HepG2 (cell line): ENCODE data around the gene SEMA4B. TPM values are rescaled to one million over a fixed set of nuclear protein-coding genes. Genes with fewer than 3 reads are reported as not detected.
A peak's percentile ranks its signal among the peaks of the same experiment; 100 is the strongest.

ENCODE experiments used
- ERF ChIP-seq: IDR thresholded peaks from 2 replicates; pipeline ENCODE4 v1.6.1; 2018; ENCODE audit warnings: missing biosample characterization, missing genetic modification reagents
- FOXK2 ChIP-seq: fragments of 450-650 bp; IDR thresholded peaks from 2 replicates; pipeline ENCODE4 v1.6.1; 2016
- GMEB1 ChIP-seq: sonication (generic); formaldehyde crosslinking; IDR thresholded peaks from 2 replicates; pipeline ENCODE4 v1.5.1; 2020; ENCODE audit warnings: missing genetic modification reagents, mild to moderate bottlenecking, borderline replicate concordance
- GRHL1 ChIP-seq: sonication (generic); formaldehyde crosslinking; conservative IDR thresholded peaks from 2 replicates; pipeline ENCODE4 v1.8.0; 2022; ENCODE audit warnings: missing genetic modification reagents
- HBP1 ChIP-seq: IDR thresholded peaks from 2 replicates; pipeline ENCODE4 v1.6.1; 2016; ENCODE audit warnings: low read depth, control low read depth
- MXI1 ChIP-seq: IDR thresholded peaks from 3 replicates; pipeline ENCODE4 v1.6.1; 2012; ENCODE audit warnings: low read depth, low read length, inconsistent platforms, borderline replicate concordance
- NR2C2 ChIP-seq: sonication (generic); formaldehyde crosslinking; IDR thresholded peaks from 2 replicates; pipeline ENCODE4 v1.4.0; 2020; ENCODE audit warnings: missing genetic modification reagents, mild to moderate bottlenecking, moderate library complexity, borderline replicate concordance
- RARA ChIP-seq: IDR thresholded peaks from 2 replicates; pipeline ENCODE4 v1.6.1; 2016; ENCODE audit warnings: missing genetic modification reagents, missing compliant biosample characterization
- RXRA ChIP-seq: sonication (generic); formaldehyde crosslinking; IDR thresholded peaks from 2 replicates; pipeline ENCODE4 v1.5.1; 2020; ENCODE audit warnings: missing genetic modification reagents
- SIN3A ChIP-seq: IDR thresholded peaks from 2 replicates; pipeline ENCODE4 v1.6.1; 2011; ENCODE audit warnings: low read depth, mild to moderate bottlenecking, control low read depth, low read length, borderline replicate concordance
- SMAD1 ChIP-seq: sonication (generic); formaldehyde crosslinking; IDR thresholded peaks from 2 replicates; pipeline ENCODE4 v1.4.0; 2020; ENCODE audit warnings: missing genetic modification reagents, low read depth, mild to moderate bottlenecking, borderline replicate concordance
- SMC3 ChIP-seq: IDR thresholded peaks from 2 replicates; pipeline ENCODE4 v1.6.1; 2011; ENCODE audit warnings: low read length, improper control_type of control experiment
- SNAPC2 ChIP-seq: sonication (generic); formaldehyde crosslinking; IDR thresholded peaks from 2 replicates; pipeline ENCODE4 v1.8.1; 2022; ENCODE audit warnings: mild to moderate bottlenecking, missing genetic modification reagents
- SP1 ChIP-seq, 2 experiments: fragments of 450-650 bp in 1 of 2; sonication (generic) in 1 of 2; formaldehyde crosslinking in 1 of 2; IDR thresholded peaks; 2 replicates each; pipeline versions ENCODE4 v1.4.0 to v1.6.1; 2016 to 2020; ENCODE audit warnings: missing genetic modification reagents in 1 of 2
- SP5 ChIP-seq: IDR thresholded peaks from 2 replicates; pipeline ENCODE4 v1.6.1; 2016; ENCODE audit warnings: low read depth, borderline replicate concordance
- THAP11 ChIP-seq: IDR thresholded peaks from 2 replicates; pipeline ENCODE4 v1.6.1; 2016; ENCODE audit warnings: missing biosample characterization, missing genetic modification reagents
- ZKSCAN1 ChIP-seq: fragments of 150-350 bp; IDR thresholded peaks from 2 replicates; pipeline ENCODE4 v1.6.1; 2014; ENCODE audit warnings: low read length
- ZNF232 ChIP-seq: sonication (generic); formaldehyde crosslinking; IDR thresholded peaks from 2 replicates; pipeline ENCODE4 v1.4.0; 2020; ENCODE audit warnings: missing genetic modification reagents, borderline replicate concordance
- ZNF281 ChIP-seq: sonication (generic); formaldehyde crosslinking; IDR thresholded peaks from 2 replicates; pipeline ENCODE4 v1.4.0; 2020; ENCODE audit warnings: missing genetic modification reagents, borderline replicate concordance
- ZNF674 ChIP-seq: sonication (generic); formaldehyde crosslinking; IDR thresholded peaks from 2 replicates; pipeline ENCODE4 v1.5.0; 2020; ENCODE audit warnings: low read depth, mild to moderate bottlenecking, missing genetic modification reagents
- ZNF709 ChIP-seq: sonication (generic); formaldehyde crosslinking; IDR thresholded peaks from 2 replicates; pipeline ENCODE4 v1.5.0; 2020; ENCODE audit warnings: mild to moderate bottlenecking, missing genetic modification reagents
- polyA plus RNA-seq, 8 experiments: library from polyadenylated mRNA; depleted of rRNA in 3 of 8; stranded (reverse) in 7 of 8; unstranded in 1 of 8; fragments of >200 nt; fragmentation: Illumina TruSeq in 4 of 8; extraction: Trizol in 4 of 8; gene quantifications; 2 replicates each; pipeline versions ENCODE4 v1.2.1 to v1.2.3, GENCODE V29; 2011 to 2016; ENCODE audit warnings: low read depth in 4 of 8, missing spikeins in 1 of 8, mixed read lengths in 1 of 8; ENCODE audit not compliant: insufficient read depth in 1 of 8
- total RNA-seq, 5 experiments: library from RNA; depleted of rRNA; stranded (reverse); fragments of >200 nt; fragmentation: Illumina TruSeq; extraction: Trizol; gene quantifications; 2 replicates each; pipeline ENCODE4 v1.2.3, GENCODE V29; 2016; ENCODE audit warnings: low read depth in 1 of 5

The SEMA4B gene
- total and polyA plus RNA-seq, 2 of the 13 experiments (the other 11 are each of a cell fraction or from before 2014, with no cell fraction given): 2.1 to 17.0 TPM

GRCh38 chr15:90234096-90234988 lies 33.2 kb downstream of the SEMA4B start, which contains the start of gene GDPGP1 (continued):
- TF ChIP-seq HBP1 (CRISPR knock-in tag) (peak; percentile 16; the same call in 1 of the 2 replicates), SP1 (IDR thresholded peaks at IDR 0.05) (no peak), SP1 (CRISPR knock-in tag; IDR thresholded peaks at IDR 0.05) (peak; percentile 54; the same call in 1 of the 2 replicates), SMC3 (no peak), SNAPC2 (no peak; the same call in 1 of the 2 replicates), ZNF674 (CRISPR knock-in tag) (0 out of 2 replicates have a peak, but pooled peaks have one; percentile 8), NR2C2 (CRISPR knock-in tag) (peak; percentile 79), ZNF232 (CRISPR knock-in tag) (0 out of 2 replicates have a peak, but pooled peaks have one; percentile 9), ZNF281 (CRISPR knock-in tag) (no peak), MXI1 (peak; percentile 75; the same call in 1 of the 3 replicates), SP5 (0 out of 2 replicates have a peak, but pooled peaks have one; percentile 6), GMEB1 (CRISPR knock-in tag) (peak; percentile 76), RXRA (CRISPR knock-in tag) (peak; percentile 69), ZNF709 (peak; percentile 4; the same call in 1 of the 2 replicates), RARA (CRISPR knock-in tag) (peak; percentile 80; the same call in 1 of the 2 replicates), SIN3A (0 out of 2 replicates have a peak, but pooled peaks have one; percentile 29), THAP11 (peak; percentile 33; the same call in 1 of the 2 replicates), ERF (CRISPR knock-in tag) (0 out of 2 replicates have a peak, but pooled peaks have one; percentile 5), GRHL1 (CRISPR knock-in tag) (no peak), FOXK2 (no peak), ZKSCAN1 (0 out of 2 replicates have a peak, but pooled peaks have one; percentile 20), SMAD1 (CRISPR knock-in tag) (no peak)
